OCI-LY1 (cell line): ENCODE results near the gene RCN1.

Experiments used
- H2AFZ ChIP-seq: fragments of 200-600 bp; sonication (generic), shearing (Covaris generic); 2 replicates; pipeline ENCODE4 v1.6.0; 2014; ENCODE audit warnings: antibody characterized with exemption, mild to moderate bottlenecking, low read length
- H3F3A ChIP-seq: fragments of 200-600 bp; sonication (generic), shearing (Covaris generic); 2 replicates; pipeline ENCODE4 v1.6.0; 2014; ENCODE audit warnings: mild to moderate bottlenecking, antibody characterized with exemption, low read length, moderate library complexity; ENCODE audit not compliant: insufficient read depth
- H3K27ac ChIP-seq: fragments of 200-600 bp; sonication (generic); 2 replicates; pipeline ENCODE4 v1.5.1; 2014; ENCODE audit warnings: low read length, mixed run types, mild to moderate bottlenecking, low read depth; ENCODE audit not compliant: poor library complexity, severe bottlenecking
- H3K27me3 ChIP-seq: fragments of 200-600 bp; sonication (generic); 2 replicates; pipeline ENCODE4 v1.6.0; 2014; ENCODE audit warnings: antibody characterized with exemption, mild to moderate bottlenecking, low read length, moderate library complexity; ENCODE audit not compliant: insufficient read depth
- H3K36me3 ChIP-seq: fragments of 200-600 bp; sonication (generic); 2 replicates; pipeline ENCODE4 v1.6.1; 2014; ENCODE audit warnings: mild to moderate bottlenecking, antibody characterized with exemption, low read length, moderate library complexity, mixed read lengths; ENCODE audit not compliant: insufficient read depth
- H3K4me1 ChIP-seq: fragments of 200-600 bp; sonication (generic); 2 replicates; pipeline ENCODE4 v1.5.1; 2014; ENCODE audit warnings: mild to moderate bottlenecking, low read length, moderate library complexity; ENCODE audit not compliant: insufficient read depth, severe bottlenecking
- H3K4me2 ChIP-seq: fragments of 200-600 bp; sonication (generic), shearing (Covaris generic); 2 replicates; pipeline ENCODE4 v1.6.1; 2014; ENCODE audit warnings: low read length
- H3K4me3 ChIP-seq: fragments of 200-600 bp; sonication (generic); 2 replicates; pipeline ENCODE4 v1.5.1; 2014; ENCODE audit warnings: low read length, low read depth, mild to moderate bottlenecking, mixed read lengths; ENCODE audit not compliant: poor library complexity, severe bottlenecking
- H3K79me2 ChIP-seq: fragments of 200-600 bp; shearing (Covaris generic); 2 replicates; pipeline ENCODE4 v1.6.1; 2016; ENCODE audit warnings: mixed run types, low read length, mixed read lengths; ENCODE audit not compliant: insufficient read depth
- H3K9ac ChIP-seq: fragments of 200-600 bp; sonication (generic), shearing (Covaris generic); 2 replicates; pipeline ENCODE4 v1.6.1; 2014; ENCODE audit warnings: mild to moderate bottlenecking, low read length, mixed read lengths
- H3K9me2 ChIP-seq: fragments of 200-600 bp; sonication (generic), shearing (Covaris generic); 2 replicates; pipeline ENCODE4 v1.6.1; 2014; ENCODE audit warnings: low read depth, mild to moderate bottlenecking, low read length, mixed read lengths
- H3K9me3 ChIP-seq: fragments of 200-600 bp; shearing (Covaris generic); 2 replicates; pipeline ENCODE4 v1.6.1; 2014; ENCODE audit warnings: low read length, mixed read lengths
- H4K20me1 ChIP-seq: fragments of 200-600 bp; sonication (generic), shearing (Covaris generic); 2 replicates; pipeline ENCODE4 v1.6.0; 2016; ENCODE audit warnings: mild to moderate bottlenecking, low read length; ENCODE audit not compliant: insufficient read depth
- EZH2 ChIP-seq: fragments of 200-600 bp; sonication (generic), shearing (Covaris generic); IDR thresholded peaks from 2 replicates; pipeline ENCODE4 v1.8.0; 2017; ENCODE audit warnings: borderline replicate concordance, mixed run types, mild to moderate bottlenecking, antibody characterized with exemption, low read length, moderate library complexity, mixed read lengths
- TF ChIP-seq, protein P1 (sequence below): fragments of 200-600 bp; sonication (generic), shearing (Covaris generic); IDR thresholded peaks from 2 replicates; pipeline ENCODE4 v1.5.1; 2017; ENCODE audit warnings: mild to moderate bottlenecking, antibody characterized with exemption, low read length, moderate library complexity, mixed read lengths

The RCN1 gene

DNA sequence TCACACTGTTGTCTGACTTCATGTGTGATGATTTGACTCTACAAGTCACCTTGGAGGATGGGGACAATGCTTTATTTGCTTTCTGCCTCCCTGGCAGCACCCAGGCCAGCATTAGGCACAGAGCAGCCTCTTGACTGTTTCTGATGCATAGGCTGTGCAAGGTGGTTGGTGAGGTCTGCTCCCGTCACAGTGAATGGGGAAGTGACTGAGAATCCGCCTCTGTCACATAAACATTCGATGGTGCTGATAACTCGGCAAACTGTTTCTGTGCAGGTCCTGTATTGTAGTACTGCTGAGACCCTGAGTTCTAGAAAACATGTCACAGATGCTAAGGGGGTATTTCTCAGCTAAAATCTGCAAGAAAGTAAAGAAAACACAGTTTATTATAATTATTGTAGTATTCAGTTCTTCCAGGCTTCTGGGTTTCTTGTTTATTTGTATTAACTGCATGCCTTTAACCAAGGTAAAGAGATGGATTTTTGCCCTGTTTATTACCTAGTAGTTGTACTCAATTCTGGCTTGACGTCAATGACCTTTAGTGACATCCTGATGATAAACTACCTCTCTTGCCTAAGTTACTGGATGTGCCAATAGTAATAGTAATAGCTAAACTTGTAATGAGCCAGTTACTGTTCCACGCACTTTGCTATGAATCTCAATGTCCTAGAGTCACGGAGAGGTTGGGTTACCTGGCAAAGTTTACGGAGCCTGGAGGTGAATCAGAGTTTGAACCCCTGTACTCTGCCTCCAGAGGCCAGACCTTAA lies 24.8 kb upstream of the RCN1 start:
- Histone ChIP-seq H3F3A (no peaks in the 10 kb centered on the region), H3K9ac (no peak overlapping the region), H3K36me3 (no peaks in the 10 kb centered on the region), H3K9me3 (no peaks in the 10 kb centered on the region), H3K9me2 (no peaks in the 10 kb centered on the region), H2AFZ (no peak overlapping the region), H3K79me2 (no peaks in the 10 kb centered on the region), H4K20me1 (no peaks in the 10 kb centered on the region), H3K27me3 (no peaks in the 10 kb centered on the region), H3K4me2 (no peak overlapping the region), H3K4me3 (no peak overlapping the region), H3K4me1 (no peaks in the 10 kb centered on the region), H3K27ac (no peak overlapping the region)
- TF ChIP-seq, protein P1, sequence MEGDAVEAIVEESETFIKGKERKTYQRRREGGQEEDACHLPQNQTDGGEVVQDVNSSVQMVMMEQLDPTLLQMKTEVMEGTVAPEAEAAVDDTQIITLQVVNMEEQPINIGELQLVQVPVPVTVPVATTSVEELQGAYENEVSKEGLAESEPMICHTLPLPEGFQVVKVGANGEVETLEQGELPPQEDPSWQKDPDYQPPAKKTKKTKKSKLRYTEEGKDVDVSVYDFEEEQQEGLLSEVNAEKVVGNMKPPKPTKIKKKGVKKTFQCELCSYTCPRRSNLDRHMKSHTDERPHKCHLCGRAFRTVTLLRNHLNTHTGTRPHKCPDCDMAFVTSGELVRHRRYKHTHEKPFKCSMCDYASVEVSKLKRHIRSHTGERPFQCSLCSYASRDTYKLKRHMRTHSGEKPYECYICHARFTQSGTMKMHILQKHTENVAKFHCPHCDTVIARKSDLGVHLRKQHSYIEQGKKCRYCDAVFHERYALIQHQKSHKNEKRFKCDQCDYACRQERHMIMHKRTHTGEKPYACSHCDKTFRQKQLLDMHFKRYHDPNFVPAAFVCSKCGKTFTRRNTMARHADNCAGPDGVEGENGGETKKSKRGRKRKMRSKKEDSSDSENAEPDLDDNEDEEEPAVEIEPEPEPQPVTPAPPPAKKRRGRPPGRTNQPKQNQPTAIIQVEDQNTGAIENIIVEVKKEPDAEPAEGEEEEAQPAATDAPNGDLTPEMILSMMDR: no peak
- no peak for TF ChIP-seq EZH2

DNA sequence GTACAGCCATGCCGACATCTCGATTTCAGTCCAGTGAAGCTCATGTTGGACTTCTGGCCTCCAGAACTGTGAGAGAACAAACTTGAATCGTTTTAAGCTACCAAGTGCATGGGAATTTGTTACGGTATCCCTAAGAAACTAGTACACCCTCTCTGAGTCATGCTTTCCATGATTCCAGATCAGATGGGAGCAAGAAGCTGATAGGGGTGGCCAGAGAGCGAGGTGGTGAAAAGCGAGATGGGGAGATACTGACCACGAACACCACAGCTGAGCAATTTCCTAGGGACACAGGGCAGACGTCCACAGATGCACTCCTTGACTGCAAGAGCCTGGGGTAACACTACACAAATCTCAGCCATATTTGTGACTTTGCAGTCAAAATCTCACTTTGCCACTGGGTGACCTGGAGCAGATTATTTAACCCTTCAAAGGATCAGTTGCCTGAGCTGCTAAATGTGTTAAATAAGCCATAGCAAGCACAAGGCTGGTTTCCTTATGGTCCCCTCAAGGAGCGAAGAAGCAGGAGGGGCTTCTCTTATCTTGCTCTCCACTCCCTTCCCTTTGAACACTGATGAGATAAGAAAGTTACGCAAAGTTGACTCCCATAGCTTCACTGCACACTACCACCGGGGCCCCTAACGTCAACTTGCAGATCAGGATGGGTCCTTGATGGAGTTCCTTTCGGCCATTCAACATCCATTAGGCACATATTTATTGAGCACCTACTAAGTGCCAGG lies 22.6 kb upstream of the RCN1 start:
- Histone ChIP-seq H3K4me2 (no peak overlapping the region), H3F3A (no peaks in the 10 kb centered on the region), H3K9me2 (no peaks in the 10 kb centered on the region), H4K20me1 (no peaks in the 10 kb centered on the region), H3K9ac (no peak overlapping the region), H2AFZ (no peak overlapping the region), H3K4me3 (no peak overlapping the region), H3K79me2 (no peaks in the 10 kb centered on the region), H3K27me3 (no peaks in the 10 kb centered on the region), H3K9me3 (no peaks in the 10 kb centered on the region), H3K4me1 (no peaks in the 10 kb centered on the region), H3K36me3 (no peaks in the 10 kb centered on the region), H3K27ac (no peak overlapping the region)
- no peak for TF ChIP-seq EZH2
- TF ChIP-seq, protein P1: no peak

DNA sequence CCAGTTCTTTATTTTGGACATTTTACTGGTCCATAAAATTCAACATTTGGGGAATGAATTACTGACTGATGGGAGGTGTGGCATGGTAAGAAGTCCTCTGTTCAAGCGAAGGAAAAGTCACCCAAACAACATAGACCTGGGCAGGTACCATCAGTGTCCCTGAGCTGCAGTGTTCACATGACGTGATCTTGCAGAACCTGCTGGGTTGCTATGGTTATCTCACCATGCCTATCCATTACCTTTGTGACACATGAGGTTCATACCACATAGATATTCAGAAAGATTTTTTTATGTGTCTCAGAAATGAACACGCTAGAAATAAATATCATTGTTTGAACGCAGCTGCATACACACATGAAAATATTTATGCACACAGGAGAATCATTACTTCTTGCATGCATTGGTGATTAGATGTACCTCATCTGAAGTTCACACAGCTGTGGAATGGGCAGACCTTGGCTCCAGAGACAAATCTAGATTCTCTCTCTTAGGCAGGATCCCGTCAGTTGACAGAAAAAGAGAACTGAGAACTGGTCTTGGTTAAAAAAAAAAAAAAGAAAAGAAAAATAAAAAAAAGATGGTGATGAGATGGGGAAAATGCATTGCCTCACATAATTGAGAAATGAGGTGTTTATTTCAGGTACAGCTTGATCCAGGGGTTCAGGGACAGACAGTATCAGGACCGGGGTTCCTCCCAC lies 21.4 kb upstream of the RCN1 start:
- H3F3A ChIP-seq: no peaks in the 10 kb centered on the region
- H3K4me3 ChIP-seq: no peak overlapping the region
- H3K4me2 ChIP-seq: no peak overlapping the region
- H4K20me1 ChIP-seq: no peaks in the 10 kb centered on the region
- no peaks in the 10 kb centered on the region for H3K79me2 ChIP-seq
- no peaks in the 10 kb centered on the region for H3K4me1 ChIP-seq
- no peak overlapping the region for H2AFZ ChIP-seq
- H3K9me3 ChIP-seq: no peaks in the 10 kb centered on the region
- no peak overlapping the region for H3K9ac ChIP-seq
- H3K27ac ChIP-seq: no peak overlapping the region
- TF ChIP-seq, protein P1: no peak
- TF ChIP-seq EZH2: no peak
- no peaks in the 10 kb centered on the region for H3K9me2 ChIP-seq
- no peaks in the 10 kb centered on the region for H3K27me3 ChIP-seq
- H3K36me3 ChIP-seq: no peaks in the 10 kb centered on the region
